ENCODE measurements around the gene PLA2G6. TPM values are rescaled to one million over a fixed set of nuclear protein-coding genes. Genes with fewer than 3 reads are reported as not detected.
A peak's percentile ranks its signal among the peaks of the same experiment; 100 is the strongest.

Gene PLA2G6
- total and polyA plus RNA-seq, 9 of the 15 experiments (the other 6 are each of a cell fraction or from before 2014, with no cell fraction given), result 0.11 to 12.2 (median 9.7) TPM

DNA sequence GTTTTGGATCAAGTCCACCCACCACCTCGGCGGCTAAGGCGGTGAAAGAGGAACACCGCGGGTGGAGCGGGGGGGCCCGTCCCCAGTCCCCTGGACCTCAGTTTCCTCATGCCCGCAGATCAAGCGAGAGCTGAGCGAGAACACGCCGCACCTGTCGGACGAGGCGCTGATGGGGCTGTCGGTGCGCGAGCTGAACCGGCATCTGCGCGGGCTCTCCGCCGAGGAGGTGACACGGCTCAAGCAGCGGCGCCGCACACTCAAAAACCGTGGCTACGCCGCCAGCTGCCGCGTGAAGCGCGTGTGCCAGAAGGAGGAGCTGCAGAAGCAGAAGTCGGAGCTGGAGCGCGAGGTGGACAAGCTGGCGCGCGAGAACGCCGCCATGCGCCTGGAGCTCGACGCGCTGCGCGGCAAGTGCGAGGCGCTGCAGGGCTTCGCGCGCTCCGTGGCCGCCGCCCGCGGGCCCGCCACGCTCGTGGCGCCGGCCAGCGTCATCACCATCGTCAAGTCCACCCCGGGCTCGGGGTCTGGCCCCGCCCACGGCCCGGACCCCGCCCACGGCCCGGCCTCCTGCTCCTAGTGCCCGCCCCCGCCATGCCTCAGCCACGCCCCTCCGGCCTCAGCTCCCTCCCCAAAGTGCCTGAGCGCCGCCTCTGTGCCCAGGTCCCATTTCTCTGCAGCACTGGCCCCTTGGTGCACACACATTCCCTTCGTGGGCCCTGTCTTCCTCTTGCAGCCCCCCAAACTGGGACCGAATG, 32.8 kb upstream of the PLA2G6 start (continued):
- TF ChIP-seq ZNF589 (CRISPR knock-in tag; IDR thresholded peaks at IDR 0.05; ENCODE audit: low read depth), result no peak
- no peak for TF ChIP-seq ASH1L (IDR thresholded peaks at IDR 0.05; ENCODE audit: borderline replicate concordance, low read depth, partially characterized antibody)
- no peak for TF ChIP-seq NFE2 (IDR thresholded peaks at IDR 0.05; ENCODE audit: low read depth)
- peak; percentile 83; the same call in 1 of the 2 replicates for TF ChIP-seq RB1 (IDR thresholded peaks at IDR 0.05; ENCODE audit: low read depth)
- no peak for TF ChIP-seq ZBTB43 (CRISPR knock-in tag; IDR thresholded peaks at IDR 0.05)
- no peak for TF ChIP-seq ZBTB26 (CRISPR knock-in tag; IDR thresholded peaks at IDR 0.05)
- no peak; a peak in 1 of 4 replicates for TF ChIP-seq FOXA3 (CRISPR knock-in tag; conservative IDR thresholded peaks at IDR 0.05 in 1 of 2, IDR thresholded peaks at IDR 0.05 in 1 of 2)
- no peak for TF ChIP-seq HNRNPUL1 (IDR thresholded peaks at IDR 0.05; ENCODE audit: low read length)
- TF ChIP-seq ZFP30 (CRISPR knock-in tag; IDR thresholded peaks at IDR 0.05; ENCODE audit: borderline replicate concordance), result no peak
- TF ChIP-seq ARID1B (IDR thresholded peaks at IDR 0.05), result no peak
- TF ChIP-seq POLR3A (IDR thresholded peaks at IDR 0.05; ENCODE audit: borderline replicate concordance, extremely low read depth, insufficient read depth, insufficient read length), result no peak
- no peak for TF ChIP-seq PRDM10 (IDR thresholded peaks at IDR 0.05; ENCODE audit: partially characterized antibody)
- TF ChIP-seq BHLHE40 (IDR thresholded peaks at IDR 0.05; ENCODE audit: low read length), result peak; percentile 87
- 0 out of 3 replicates have a peak, but pooled peaks of 1 of the 2 experiments have one; percentile 38 for TF ChIP-seq CBX3 (IDR thresholded peaks at IDR 0.05; ENCODE audit: borderline replicate concordance in 1 of 2, low read length in 2 of 2)
- TF ChIP-seq KLF13 (tag; IDR thresholded peaks at IDR 0.05; ENCODE audit: borderline replicate concordance, low read depth), result peak; percentile 39; the same call in 1 of the 2 replicates

Data from K562 (cell line).